OCI-LY1 (cell line): ENCODE data around the gene CARNS1.

Source experiments
- H2AFZ ChIP-seq: fragments of 200-600 bp; sonication (generic), shearing (Covaris generic); 2 replicates; pipeline ENCODE4 v1.6.0; 2014; ENCODE audit warnings: antibody characterized with exemption, mild to moderate bottlenecking, low read length
- H3F3A ChIP-seq: fragments of 200-600 bp; sonication (generic), shearing (Covaris generic); 2 replicates; pipeline ENCODE4 v1.6.0; 2014; ENCODE audit warnings: mild to moderate bottlenecking, antibody characterized with exemption, low read length, moderate library complexity; ENCODE audit not compliant: insufficient read depth
- H3K27ac ChIP-seq: fragments of 200-600 bp; sonication (generic); 2 replicates; pipeline ENCODE4 v1.5.1; 2014; ENCODE audit warnings: low read length, mixed run types, mild to moderate bottlenecking, low read depth; ENCODE audit not compliant: poor library complexity, severe bottlenecking
- H3K27me3 ChIP-seq: fragments of 200-600 bp; sonication (generic); 2 replicates; pipeline ENCODE4 v1.6.0; 2014; ENCODE audit warnings: antibody characterized with exemption, mild to moderate bottlenecking, low read length, moderate library complexity; ENCODE audit not compliant: insufficient read depth
- H3K36me3 ChIP-seq: fragments of 200-600 bp; sonication (generic); 2 replicates; pipeline ENCODE4 v1.6.1; 2014; ENCODE audit warnings: mild to moderate bottlenecking, antibody characterized with exemption, low read length, moderate library complexity, mixed read lengths; ENCODE audit not compliant: insufficient read depth
- H3K4me1 ChIP-seq: fragments of 200-600 bp; sonication (generic); 2 replicates; pipeline ENCODE4 v1.5.1; 2014; ENCODE audit warnings: mild to moderate bottlenecking, low read length, moderate library complexity; ENCODE audit not compliant: insufficient read depth, severe bottlenecking
- H3K4me2 ChIP-seq: fragments of 200-600 bp; sonication (generic), shearing (Covaris generic); 2 replicates; pipeline ENCODE4 v1.6.1; 2014; ENCODE audit warnings: low read length
- H3K4me3 ChIP-seq: fragments of 200-600 bp; sonication (generic); 2 replicates; pipeline ENCODE4 v1.5.1; 2014; ENCODE audit warnings: low read length, low read depth, mild to moderate bottlenecking, mixed read lengths; ENCODE audit not compliant: poor library complexity, severe bottlenecking
- H3K79me2 ChIP-seq: fragments of 200-600 bp; shearing (Covaris generic); 2 replicates; pipeline ENCODE4 v1.6.1; 2016; ENCODE audit warnings: mixed run types, low read length, mixed read lengths; ENCODE audit not compliant: insufficient read depth
- H3K9ac ChIP-seq: fragments of 200-600 bp; sonication (generic), shearing (Covaris generic); 2 replicates; pipeline ENCODE4 v1.6.1; 2014; ENCODE audit warnings: mild to moderate bottlenecking, low read length, mixed read lengths
- H3K9me2 ChIP-seq: fragments of 200-600 bp; sonication (generic), shearing (Covaris generic); 2 replicates; pipeline ENCODE4 v1.6.1; 2014; ENCODE audit warnings: low read depth, mild to moderate bottlenecking, low read length, mixed read lengths
- H3K9me3 ChIP-seq: fragments of 200-600 bp; shearing (Covaris generic); 2 replicates; pipeline ENCODE4 v1.6.1; 2014; ENCODE audit warnings: low read length, mixed read lengths
- H4K20me1 ChIP-seq: fragments of 200-600 bp; sonication (generic), shearing (Covaris generic); 2 replicates; pipeline ENCODE4 v1.6.0; 2016; ENCODE audit warnings: mild to moderate bottlenecking, low read length; ENCODE audit not compliant: insufficient read depth
- EZH2 ChIP-seq: fragments of 200-600 bp; sonication (generic), shearing (Covaris generic); IDR thresholded peaks from 2 replicates; pipeline ENCODE4 v1.8.0; 2017; ENCODE audit warnings: borderline replicate concordance, mixed run types, mild to moderate bottlenecking, antibody characterized with exemption, low read length, moderate library complexity, mixed read lengths
- TF ChIP-seq, protein P1 (sequence below): fragments of 200-600 bp; sonication (generic), shearing (Covaris generic); IDR thresholded peaks from 2 replicates; pipeline ENCODE4 v1.5.1; 2017; ENCODE audit warnings: mild to moderate bottlenecking, antibody characterized with exemption, low read length, moderate library complexity, mixed read lengths

CARNS1 gene

DNA sequence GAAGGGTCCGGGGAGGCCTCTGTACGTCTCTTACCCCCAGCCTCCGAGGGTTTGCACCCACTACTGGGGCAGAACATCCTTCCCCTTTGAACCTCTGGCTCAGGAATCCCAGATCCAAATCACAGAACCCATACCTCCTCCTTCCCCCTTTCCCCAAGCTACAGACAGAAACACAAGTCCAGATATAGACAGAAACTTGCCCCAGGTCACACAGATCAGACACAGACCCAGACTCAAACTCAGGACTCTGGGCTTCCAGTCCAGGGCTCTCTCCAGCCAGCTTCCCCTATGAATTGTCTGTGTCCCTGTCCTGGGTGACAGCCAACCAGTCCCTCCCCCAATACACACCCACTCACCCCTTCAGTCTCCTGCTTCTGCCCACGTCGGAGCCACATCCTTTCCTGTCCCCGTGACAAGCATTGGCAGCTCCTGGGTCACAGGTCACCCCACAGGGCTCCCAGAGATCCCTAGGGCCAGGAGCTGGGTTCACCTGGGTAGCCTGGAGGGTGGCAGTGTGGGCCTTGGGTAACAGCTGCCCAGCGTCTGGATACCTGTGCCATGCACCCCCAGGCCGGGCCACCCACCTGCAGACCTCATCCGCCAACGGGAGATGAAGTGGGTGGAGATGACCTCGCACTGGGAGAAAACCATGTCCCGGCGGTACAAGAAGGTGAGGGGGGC, 10.8 kb upstream of the CARNS1 start:
- no peaks in the 10 kb centered on the region; the same call in 1 of the 2 replicates for H3F3A ChIP-seq
- peaks cover 93% of the 10 kb centered on the region for H3K4me1 ChIP-seq
- H3K9ac ChIP-seq = peak overlapping the region; percentile 94
- peak overlapping the region; percentile 75 for H3K4me3 ChIP-seq
- TF ChIP-seq EZH2 = no peak
- TF ChIP-seq, protein P1, sequence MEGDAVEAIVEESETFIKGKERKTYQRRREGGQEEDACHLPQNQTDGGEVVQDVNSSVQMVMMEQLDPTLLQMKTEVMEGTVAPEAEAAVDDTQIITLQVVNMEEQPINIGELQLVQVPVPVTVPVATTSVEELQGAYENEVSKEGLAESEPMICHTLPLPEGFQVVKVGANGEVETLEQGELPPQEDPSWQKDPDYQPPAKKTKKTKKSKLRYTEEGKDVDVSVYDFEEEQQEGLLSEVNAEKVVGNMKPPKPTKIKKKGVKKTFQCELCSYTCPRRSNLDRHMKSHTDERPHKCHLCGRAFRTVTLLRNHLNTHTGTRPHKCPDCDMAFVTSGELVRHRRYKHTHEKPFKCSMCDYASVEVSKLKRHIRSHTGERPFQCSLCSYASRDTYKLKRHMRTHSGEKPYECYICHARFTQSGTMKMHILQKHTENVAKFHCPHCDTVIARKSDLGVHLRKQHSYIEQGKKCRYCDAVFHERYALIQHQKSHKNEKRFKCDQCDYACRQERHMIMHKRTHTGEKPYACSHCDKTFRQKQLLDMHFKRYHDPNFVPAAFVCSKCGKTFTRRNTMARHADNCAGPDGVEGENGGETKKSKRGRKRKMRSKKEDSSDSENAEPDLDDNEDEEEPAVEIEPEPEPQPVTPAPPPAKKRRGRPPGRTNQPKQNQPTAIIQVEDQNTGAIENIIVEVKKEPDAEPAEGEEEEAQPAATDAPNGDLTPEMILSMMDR = no peak
- H3K9me2 ChIP-seq = no peaks in the 10 kb centered on the region
- peaks cover 9% of the 10 kb centered on the region; the same call in 1 of the 2 replicates for H3K79me2 ChIP-seq
- H2AFZ ChIP-seq = no peak overlapping the region
- no peaks in the 10 kb centered on the region for H3K27me3 ChIP-seq
- no peaks in the 10 kb centered on the region for H3K9me3 ChIP-seq
- peak overlapping the region; percentile 89 for H3K4me2 ChIP-seq
- H4K20me1 ChIP-seq = no peaks in the 10 kb centered on the region
- peak overlapping the region; percentile 93 for H3K27ac ChIP-seq
- H3K36me3 ChIP-seq = peaks cover 14% of the 10 kb centered on the region; the same call in 1 of the 2 replicates

DNA sequence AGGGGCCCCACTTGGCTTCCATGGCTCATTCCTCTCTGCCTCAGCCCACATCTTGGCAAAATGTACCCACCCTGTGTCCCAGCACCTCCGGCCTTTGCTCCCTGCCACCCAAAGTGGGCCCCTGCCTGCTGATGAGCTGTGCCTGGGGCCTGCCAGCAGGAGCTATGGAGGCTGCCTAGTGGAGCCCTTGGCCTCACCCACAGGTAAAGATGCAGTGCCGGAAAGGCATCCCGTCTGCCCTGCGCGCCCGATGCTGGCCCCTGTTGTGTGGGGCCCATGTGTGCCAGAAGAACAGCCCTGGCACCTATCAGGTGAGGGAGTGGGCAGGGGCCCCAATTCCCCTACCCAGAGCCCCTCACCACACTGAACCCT, 10.3 kb upstream of the CARNS1 start:
- Histone ChIP-seq H3K4me1 (peaks cover 93% of the 10 kb centered on the region), H3K9me3 (no peaks in the 10 kb centered on the region), H3F3A (no peaks in the 10 kb centered on the region; the same call in 1 of the 2 replicates), H3K27me3 (no peaks in the 10 kb centered on the region), H3K9me2 (no peaks in the 10 kb centered on the region), H4K20me1 (no peaks in the 10 kb centered on the region), H3K36me3 (peaks cover 19% of the 10 kb centered on the region; the same call in 1 of the 2 replicates), H3K9ac (peak overlapping the region; percentile 94; the same call in 1 of the 2 replicates), H3K4me2 (peak overlapping the region; percentile 89), H3K4me3 (peak overlapping the region; percentile 75), H3K27ac (peak overlapping the region; percentile 93), H3K79me2 (peaks cover 9% of the 10 kb centered on the region; the same call in 1 of the 2 replicates), H2AFZ (no peak overlapping the region)
- TF ChIP-seq, protein P1 = no peak

DNA sequence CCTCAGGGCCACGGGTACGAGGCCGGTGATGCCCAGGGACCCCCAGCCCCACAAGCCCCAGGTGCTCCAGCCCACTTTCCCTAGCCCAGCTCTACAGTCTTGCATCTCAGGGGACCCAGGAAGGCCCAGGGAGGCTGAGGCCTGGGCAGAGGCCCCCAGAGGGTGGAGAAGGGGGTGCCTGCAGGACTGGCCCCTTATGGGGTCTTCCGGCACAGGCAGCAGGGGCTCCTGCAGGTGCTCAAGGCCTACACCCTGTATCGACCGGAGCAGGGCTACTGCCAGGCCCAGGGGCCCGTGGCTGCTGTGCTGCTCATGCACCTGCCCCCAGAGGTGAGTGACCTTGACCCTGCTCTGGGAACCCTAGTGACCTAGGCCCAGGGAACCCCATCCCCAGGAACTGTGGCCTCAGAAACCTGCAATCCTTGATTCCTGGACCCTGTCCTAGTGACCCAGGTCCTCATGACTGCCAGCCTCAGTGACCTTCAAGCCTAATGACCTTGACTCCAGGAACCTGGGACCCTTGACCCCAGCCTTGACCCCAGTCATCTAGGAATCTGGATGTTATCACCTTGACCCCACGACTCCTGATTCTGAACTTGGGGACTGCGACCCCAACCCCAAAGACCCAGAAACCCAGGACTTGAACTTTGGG, 9.7 kb upstream of the CARNS1 start:
- H3K27ac ChIP-seq = peak overlapping the region; percentile 93
- H3K4me2 ChIP-seq = peak overlapping the region; percentile 89
- H3K79me2 ChIP-seq = peaks cover 5% of the 10 kb centered on the region; the same call in 1 of the 2 replicates

More for the DNA sequence above, 9.7 kb upstream of the CARNS1 start:
- Histone ChIP-seq H3F3A (no peaks in the 10 kb centered on the region), H3K9me2 (no peaks in the 10 kb centered on the region), H4K20me1 (no peaks in the 10 kb centered on the region), H3K27me3 (no peaks in the 10 kb centered on the region), H3K4me3 (peak overlapping the region; percentile 75), H3K36me3 (peaks cover 22% of the 10 kb centered on the region; the same call in 1 of the 2 replicates), H3K9ac (peak overlapping the region; percentile 94; the same call in 1 of the 2 replicates), H2AFZ (no peak overlapping the region), H3K4me1 (peaks cover 93% of the 10 kb centered on the region), H3K9me3 (no peaks in the 10 kb centered on the region)
- TF ChIP-seq, protein P1 = no peak
- no peak for TF ChIP-seq EZH2
